PC-9 (cell line): ENCODE data around the gene GOLPH3L. TPM values are rescaled to one million over a fixed set of nuclear protein-coding genes. Genes with fewer than 3 reads are reported as not detected.
A peak's percentile ranks its signal among the peaks of the same experiment; 100 is the strongest.
"Not testable (repeated sequence)": the region's sequence is repeated elsewhere in the genome, so short reads cannot be mapped to it uniquely, and the experiment has no call there.

ENCODE experiments used
- BruUV-seq: library from RNA; stranded (reverse); fragments of 400-500 nt; replicated peaks from 2 replicates; lab custom pipeline; 2021; lab: Mats Ljungman, UMichigan
- CTCF ChIA-PET: fragments of 300-600 bp; sonication (Branson Sonifier 250); formaldehyde crosslinking; loops from one replicate; lab custom pipeline; 2022; ENCODE audit warnings: antibody characterized with exemption; lab: Charles Lee
- POLR2A ChIA-PET: fragments of 300-600 bp; sonication (Branson Sonifier 250); formaldehyde crosslinking; loops from one replicate; lab custom pipeline; 2022; ENCODE audit warnings: antibody characterized with exemption; ENCODE audit not compliant: unreplicated experiment; lab: Charles Lee
- DNase-seq, 2 experiments: peaks; one replicate each; pipeline versions ENCODE4 v3.0.0 to v3.0.0-alpha.2; 2015 to 2022; ENCODE audit warnings: mixed read lengths in 1 of 2
- H2AFZ ChIP-seq: fragments of 200-600 bp; sonication (generic); 2 replicates; pipeline ENCODE4 v1.8.1; 2017; ENCODE audit warnings: antibody characterized with exemption
- H3F3A ChIP-seq: fragments of 200-600 bp; sonication (generic); 2 replicates; pipeline ENCODE4 v1.8.1; 2017; ENCODE audit warnings: antibody characterized with exemption, mild to moderate bottlenecking, low read depth; ENCODE audit not compliant: insufficient read depth
- H3K27ac ChIP-seq: fragments of 200-600 bp; sonication (generic); 2 replicates; pipeline ENCODE4 v1.6.1; 2016; ENCODE audit warnings: mixed run types
- H3K27me3 ChIP-seq: fragments of 200-600 bp; sonication (generic); 2 replicates; pipeline ENCODE4 v1.6.1; 2016; ENCODE audit warnings: low read depth, mixed run types; ENCODE audit not compliant: insufficient read depth
- H3K36me3 ChIP-seq: fragments of 200-600 bp; sonication (generic); 2 replicates; pipeline ENCODE4 v1.6.1; 2016; ENCODE audit warnings: low read depth, mixed run types
- H3K4me1 ChIP-seq: fragments of 200-600 bp; sonication (generic); replicated peaks from 2 replicates; pipeline ENCODE4 v1.6.1; 2016; ENCODE audit warnings: mixed run types; ENCODE audit not compliant: insufficient read depth
- H3K4me2 ChIP-seq: fragments of 200-600 bp; sonication (generic); 2 replicates; pipeline ENCODE4 v1.6.1; 2017; ENCODE audit warnings: mixed run types
- H3K4me3 ChIP-seq: fragments of 200-600 bp; sonication (generic); 2 replicates; pipeline ENCODE4 v1.6.1; 2016; ENCODE audit warnings: mixed run types
- H3K79me2 ChIP-seq: fragments of 200-600 bp; sonication (generic); 2 replicates; pipeline ENCODE4 v1.6.1; 2017; ENCODE audit warnings: low read depth, mixed run types
- H3K9me2 ChIP-seq: fragments of 200-600 bp; sonication (generic); 2 replicates; pipeline ENCODE4 v1.8.1; 2017; ENCODE audit warnings: mild to moderate bottlenecking; ENCODE audit not compliant: insufficient read depth
- H3K9me3 ChIP-seq: fragments of 200-600 bp; sonication (generic); 2 replicates; pipeline ENCODE4 v1.8.1; 2016; ENCODE audit warnings: low read depth; ENCODE audit not compliant: insufficient read depth
- H4K20me1 ChIP-seq: fragments of 200-600 bp; sonication (generic); 2 replicates; pipeline ENCODE4 v1.8.1; 2017; ENCODE audit not compliant: insufficient read depth
- CTCF ChIP-seq: fragments of 200-600 bp; sonication (generic); conservative IDR thresholded peaks from 2 replicates; pipeline ENCODE4 v1.6.1; 2017; ENCODE audit warnings: mixed run types, antibody characterized with exemption, mild to moderate bottlenecking, moderate library complexity
- EZH2 ChIP-seq: fragments of 200-600 bp; sonication (generic); IDR thresholded peaks from 2 replicates; pipeline ENCODE4 v1.8.0; 2017; ENCODE audit warnings: antibody characterized with exemption, low read depth
- intact Hi-C: fragments of 100-400 bp; cut with micrococcal nuclease; formaldehyde crosslinking; loops from one replicate; pipeline ENCODE4 v1.10.0; 2022; ENCODE audit not compliant: unreplicated experiment
- total RNA-seq: library from RNA; stranded (reverse); gene quantifications from 2 replicates; pipeline ENCODE4 v1.2.3, GENCODE V29; 2021

Gene GOLPH3L
- total RNA-seq, 1 experiment from 2014 or later: 52.7 TPM

- H3K4me3 ChIP-seq: no peak overlapping the region; the same call in 1 of the 2 replicates
- H3K9me2 ChIP-seq: no peaks in the 10 kb centered on the region
- no peak for TF ChIP-seq CTCF
- no peak for TF ChIP-seq EZH2
- H3K4me1 ChIP-seq: peaks cover 30% of the 10 kb centered on the region
- peak overlapping the region; percentile 61 for H3K4me2 ChIP-seq
- peaks cover 23% of the 10 kb centered on the region; the same call in 1 of the 2 replicates for H3K79me2 ChIP-seq
- H3K27me3 ChIP-seq: no peaks in the 10 kb centered on the region
- H3F3A ChIP-seq: peaks cover 42% of the 10 kb centered on the region
- H3K36me3 ChIP-seq: peaks cover 6% of the 10 kb centered on the region; the same call in 1 of the 2 replicates
- H3K9me3 ChIP-seq: no peaks in the 10 kb centered on the region
- DNase-seq: no peak
- POLR2A ChIA-PET: interaction anchor here (1.1 kb wide), 1 partner anchor 25 kb away, joined by 6 read pairs; the partner anchor contains the start of gene MCL1
- BruUV-seq: TSS peak; percentile 75
- intact Hi-C loops: no loop called here
- no peaks in the 10 kb centered on the region for H4K20me1 ChIP-seq
- CTCF ChIA-PET: interaction anchor here (0.5 kb wide), 1 partner anchor 322 kb away, joined by 13 read pairs; the partner anchor contains the start of gene SETDB1
- no peak overlapping the region for H2AFZ ChIP-seq
- peak overlapping the region; percentile 88 for H3K27ac ChIP-seq
Observed at GRCh38 chr1:150604226-150604588, 92.7 kb downstream of the GOLPH3L start.

DNA sequence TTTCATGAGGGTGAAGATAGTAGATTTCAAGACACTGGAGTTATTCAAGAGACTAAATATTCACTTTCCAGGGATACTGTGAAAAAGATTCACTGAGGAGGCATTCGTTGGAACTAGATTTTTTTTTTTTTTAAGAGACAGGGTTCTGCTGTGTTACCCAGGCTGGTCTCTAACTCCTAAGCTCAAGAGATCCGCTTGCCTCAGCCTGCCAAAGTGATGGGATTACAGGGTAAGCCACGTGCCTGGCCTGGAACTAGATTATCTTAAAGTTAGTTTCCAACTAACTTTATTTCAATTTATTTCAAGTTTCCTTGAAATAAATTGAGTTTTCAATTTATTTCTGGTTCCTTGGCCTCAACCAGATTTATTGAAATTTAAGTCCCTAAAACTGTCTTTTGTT, 93.2 kb downstream of the GOLPH3L start:
- peak overlapping the region; percentile 88 for H3K27ac ChIP-seq
- H3K4me1 ChIP-seq: peaks cover 30% of the 10 kb centered on the region
- peaks cover 42% of the 10 kb centered on the region for H3F3A ChIP-seq
- CTCF ChIA-PET: interaction anchor here (0.6 kb wide), 1 partner anchor 43 kb away, joined by 3 read pairs; no protein-coding TSS in a partner anchor
- no peaks in the 10 kb centered on the region for H4K20me1 ChIP-seq
- H3K9me3 ChIP-seq: no peaks in the 10 kb centered on the region
- TF ChIP-seq CTCF (no peak), EZH2 (no peak)
- intact Hi-C loops: no loop called here
- H3K9me2 ChIP-seq: no peaks in the 10 kb centered on the region
- H3K36me3 ChIP-seq: peaks cover 6% of the 10 kb centered on the region; the same call in 1 of the 2 replicates
- peak overlapping the region; percentile 61 for H3K4me2 ChIP-seq
- POLR2A ChIA-PET: interaction anchor here (0.7 kb wide), 1 partner anchor 26 kb away, joined by 4 read pairs; no protein-coding TSS in a partner anchor
- H3K79me2 ChIP-seq: peaks cover 20% of the 10 kb centered on the region; the same call in 1 of the 2 replicates
- H3K4me3 ChIP-seq: no peak overlapping the region
- BruUV-seq: no TSS peak
- H2AFZ ChIP-seq: no peak overlapping the region
- H3K27me3 ChIP-seq: no peaks in the 10 kb centered on the region
- DNase-seq: no peak

GRCh38 chr1:150602372-150602771, 94.6 kb downstream of the GOLPH3L start:
- H3K4me2 ChIP-seq, intact Hi-C loops, CTCF ChIA-PET, H3K27me3 ChIP-seq, DNase-seq, BruUV-seq, H3K36me3 ChIP-seq, H2AFZ ChIP-seq, H3K9me3 ChIP-seq, H3K27ac ChIP-seq, H4K20me1 ChIP-seq, H3K9me2 ChIP-seq, H3K4me3 ChIP-seq: not testable (repeated sequence)
- peaks cover 30% of the 10 kb centered on the region for H3K4me1 ChIP-seq
- 0 out of 2 replicates have a peak, but pooled peaks cover 14% of the 10 kb centered on the region for H3K79me2 ChIP-seq
- POLR2A ChIA-PET: interaction anchor here (0.7 kb wide), 1 partner anchor 364 kb away, joined by 3 read pairs; no protein-coding TSS in a partner anchor
- peaks cover 43% of the 10 kb centered on the region for H3F3A ChIP-seq
